Urinary bladder (tissue), 4 donors: ENCODE data around the gene SCAF1. TPM values are rescaled to one million over a fixed set of nuclear protein-coding genes. Genes with fewer than 3 reads are reported as not detected.

Experiments used
- DNase-seq: peaks from one replicate; pipeline ENCODE4 v3.0.0-alpha.2; 2015; ENCODE audit errors: extremely low spot score
- H3K27ac ChIP-seq: one replicate; pipeline ENCODE4 v1.5.1; 2013; ENCODE audit warnings: low read depth, mild to moderate bottlenecking, moderate library complexity
- H3K36me3 ChIP-seq: one replicate; pipeline ENCODE4 v1.6.1; 2013; ENCODE audit warnings: mild to moderate bottlenecking, moderate library complexity; ENCODE audit not compliant: insufficient read depth
- H3K4me1 ChIP-seq: one replicate; pipeline ENCODE4 v1.6.1; 2013; ENCODE audit warnings: mild to moderate bottlenecking, moderate library complexity; ENCODE audit not compliant: insufficient read depth
- H3K4me3 ChIP-seq: one replicate; pipeline ENCODE4 v1.5.1; 2013; ENCODE audit warnings: low read depth, low read length
- WGBS: extraction: QIAGEN DNeasy Blood & Tissue Kit; methylation state at CpG from one replicate; pipeline ENCODE4 v1.1.7; 2013; 5-methylcytosine and 5-hydroxymethylcytosine counted together
- polyA plus RNA-seq: library from polyadenylated mRNA; stranded (reverse); fragments of 200-250 nt; gene quantifications from one replicate; pipeline ENCODE4 v1.2.3, GENCODE V29; 2013
- total RNA-seq: library from RNA; depleted of rRNA; stranded (reverse); fragments of >200 nt; gene quantifications from one replicate; pipeline ENCODE4 v1.2.3, GENCODE V29; 2014
- donor health status: healthy with polysubstance abuse.
- donor health status: healthy.

The SCAF1 gene
- total and polyA plus RNA-seq, 2 donors = 8.3 to 42.3 TPM

GRCh38 chr19:49676784-49677230 is 34.8 kb downstream of the SCAF1 start:
- under 1% methylated on average over 34 of the region's 34 CpGs for WGBS
- Histone ChIP-seq H3K36me3 (no peaks in the 10 kb centered on the region), H3K4me3 (peak overlapping the region; percentile 94), H3K27ac (peak overlapping the region; percentile 83), H3K4me1 (no peaks in the 10 kb centered on the region)
- peak; percentile 100 for DNase-seq

- peak within 1 kb of the TSS; percentile 83 for H3K27ac ChIP-seq
- H3K4me3 ChIP-seq = peak within 1 kb of the TSS; percentile 94
- no peaks in the 10 kb centered on the region for H3K4me1 ChIP-seq
- no peaks in the 10 kb centered on the region for H3K36me3 ChIP-seq
- no peak for DNase-seq
- under 1% methylated on average over 57 of the region's 57 CpGs for WGBS
These were observed 35.4 kb downstream of the SCAF1 start, which contains the start of gene PRMT1 for GRCh38 chr19:49677231-49677900. Gene PRMT1 (plus strand): TSS chr19:49677271. CDS start chr19:49677281, 10 bp downstream.

DNA sequence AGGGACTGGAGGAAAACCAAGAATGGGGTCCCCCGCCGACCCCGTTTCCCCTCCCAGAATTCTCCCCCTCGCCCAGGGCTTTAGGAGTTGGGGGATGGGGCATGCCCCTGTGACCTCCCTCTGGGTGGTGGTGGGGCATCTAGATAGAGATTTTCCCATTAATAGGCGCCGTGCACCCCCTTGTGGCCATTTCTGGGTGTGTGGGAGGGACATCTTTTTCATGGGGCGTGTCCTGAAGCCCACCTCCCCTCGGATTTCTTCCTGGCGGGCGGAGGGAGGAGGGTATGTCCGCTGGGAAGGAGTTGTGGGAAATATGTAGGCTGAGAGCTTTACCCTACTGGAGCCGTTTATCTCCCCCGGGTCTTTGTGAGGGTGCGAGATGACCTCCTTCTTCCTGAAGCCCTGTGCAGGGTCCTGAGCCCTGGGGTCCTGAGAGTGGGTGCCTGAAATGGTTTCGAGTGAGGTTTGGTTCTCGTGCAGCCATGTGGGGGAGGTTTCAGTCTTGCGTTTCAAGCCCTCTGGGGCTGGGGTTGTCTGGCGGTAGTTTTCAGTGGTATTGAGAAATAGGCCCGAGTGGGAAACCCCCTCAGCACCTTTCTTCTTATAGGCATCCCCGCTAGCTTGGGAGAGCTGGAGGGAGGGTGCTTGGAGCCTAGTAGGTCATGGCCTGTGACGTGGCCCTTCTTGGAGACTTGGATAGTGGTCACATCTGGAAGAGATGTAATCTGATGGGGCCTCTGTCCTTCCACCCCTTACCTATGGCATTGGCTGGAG is 36.1 kb downstream of the SCAF1 start:
- WGBS = 4% methylated on average over 21 of the region's 21 CpGs
- Histone ChIP-seq H3K4me1 (no peaks in the 10 kb centered on the region), H3K4me3 (peak overlapping the region; percentile 94), H3K36me3 (no peaks in the 10 kb centered on the region), H3K27ac (peak overlapping the region; percentile 83)
- DNase-seq = peak; percentile 65

DNA sequence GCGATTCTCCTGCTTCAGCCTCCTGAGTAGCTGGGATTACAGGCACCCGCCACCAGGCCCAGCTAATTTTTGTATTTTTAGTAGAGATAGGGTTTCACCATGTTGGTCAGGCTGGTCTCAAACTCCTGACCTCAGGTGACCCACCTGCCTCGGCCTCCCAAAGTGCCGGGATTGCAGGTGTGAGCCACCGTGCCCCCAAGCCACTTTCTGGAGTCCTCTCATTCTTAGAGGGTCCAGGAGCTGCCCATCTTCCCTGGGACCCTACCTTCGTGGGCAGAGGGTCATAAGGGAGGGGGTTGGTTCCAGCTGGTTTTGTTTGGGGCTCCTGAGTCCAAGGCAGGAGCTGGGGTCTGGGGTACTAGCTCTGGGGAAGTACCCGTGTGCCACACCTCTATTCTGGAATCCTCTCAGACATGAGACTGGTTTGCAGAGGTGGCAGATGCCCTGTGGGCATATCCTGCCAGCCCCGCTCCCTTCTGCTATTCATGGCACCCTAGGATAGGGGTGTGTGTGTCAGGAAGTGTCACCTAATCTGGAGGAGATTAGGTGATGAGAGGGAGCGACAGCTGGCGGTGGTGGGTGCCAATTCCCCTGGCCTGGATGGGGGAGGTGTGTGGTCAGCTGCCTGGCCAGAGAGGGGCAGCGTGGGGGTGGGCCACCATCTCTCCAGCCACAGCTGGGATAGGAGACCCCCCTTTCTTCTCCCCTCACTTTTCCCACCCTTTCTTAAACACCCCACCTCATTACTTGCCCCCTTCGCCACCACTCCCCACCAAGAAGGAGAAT is 37.2 kb downstream of the SCAF1 start:
- no peaks in the 10 kb centered on the region for H3K4me1 ChIP-seq
- DNase-seq = no peak
- no peak overlapping the region for H3K27ac ChIP-seq
- 63% methylated on average over 12 of the region's 12 CpGs for WGBS
- no peaks in the 10 kb centered on the region for H3K36me3 ChIP-seq
- H3K4me3 ChIP-seq = no peak overlapping the region

- Histone ChIP-seq H3K4me3 (no peak overlapping the region), H3K36me3 (peaks cover under 1% of the 10 kb centered on the region), H3K27ac (no peak overlapping the region), H3K4me1 (no peaks in the 10 kb centered on the region)
- no peak for DNase-seq
- 51% methylated on average over 10 of the region's 10 CpGs for WGBS
These were observed 37.9 kb downstream of the SCAF1 start for GRCh38 chr19:49679771-49680413.

GRCh38 chr19:49680421-49681351 is 38.7 kb downstream of the SCAF1 start:
- no peak overlapping the region for H3K4me3 ChIP-seq
- no peak overlapping the region for H3K27ac ChIP-seq
- peaks cover 3% of the 10 kb centered on the region for H3K36me3 ChIP-seq
- DNase-seq = peak; percentile 74
- no peaks in the 10 kb centered on the region for H3K4me1 ChIP-seq
- WGBS = 31% methylated on average over 40 of the region's 40 CpGs

DNA sequence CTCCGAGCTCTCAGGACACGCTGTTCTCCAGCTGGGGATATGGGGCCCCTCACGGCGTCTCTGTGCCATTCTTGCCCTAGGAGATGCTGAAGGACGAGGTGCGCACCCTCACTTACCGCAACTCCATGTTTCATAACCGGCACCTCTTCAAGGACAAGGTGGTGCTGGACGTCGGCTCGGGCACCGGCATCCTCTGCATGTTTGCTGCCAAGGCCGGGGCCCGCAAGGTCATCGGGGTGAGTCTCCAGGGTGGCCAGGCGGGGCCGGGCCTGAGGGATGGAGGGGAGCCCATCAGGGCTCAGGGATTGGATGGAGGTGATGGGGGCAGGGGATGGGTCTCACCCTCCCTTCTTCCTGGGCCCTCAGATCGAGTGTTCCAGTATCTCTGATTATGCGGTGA is 39.8 kb downstream of the SCAF1 start:
- Histone ChIP-seq H3K36me3 (peaks cover 3% of the 10 kb centered on the region), H3K27ac (no peak overlapping the region), H3K4me3 (no peak overlapping the region), H3K4me1 (no peaks in the 10 kb centered on the region)
- DNase-seq = no peak
- 92% methylated on average over 19 of the region's 19 CpGs for WGBS

GRCh38 chr19:49682274-49682673 is 40.3 kb downstream of the SCAF1 start:
- WGBS = 84% methylated on average over 8 of the region's 8 CpGs
- Histone ChIP-seq H3K36me3 (peaks cover 3% of the 10 kb centered on the region), H3K4me3 (no peak overlapping the region), H3K27ac (no peak overlapping the region), H3K4me1 (no peaks in the 10 kb centered on the region)
- DNase-seq = no peak

GRCh38 chr19:49683814-49684250 is 41.8 kb downstream of the SCAF1 start:
- Histone ChIP-seq H3K27ac (no peak overlapping the region), H3K4me1 (no peaks in the 10 kb centered on the region), H3K36me3 (peaks cover 3% of the 10 kb centered on the region), H3K4me3 (no peak overlapping the region)
- 93% methylated on average over 18 of the region's 18 CpGs for WGBS
- no peak for DNase-seq

DNA sequence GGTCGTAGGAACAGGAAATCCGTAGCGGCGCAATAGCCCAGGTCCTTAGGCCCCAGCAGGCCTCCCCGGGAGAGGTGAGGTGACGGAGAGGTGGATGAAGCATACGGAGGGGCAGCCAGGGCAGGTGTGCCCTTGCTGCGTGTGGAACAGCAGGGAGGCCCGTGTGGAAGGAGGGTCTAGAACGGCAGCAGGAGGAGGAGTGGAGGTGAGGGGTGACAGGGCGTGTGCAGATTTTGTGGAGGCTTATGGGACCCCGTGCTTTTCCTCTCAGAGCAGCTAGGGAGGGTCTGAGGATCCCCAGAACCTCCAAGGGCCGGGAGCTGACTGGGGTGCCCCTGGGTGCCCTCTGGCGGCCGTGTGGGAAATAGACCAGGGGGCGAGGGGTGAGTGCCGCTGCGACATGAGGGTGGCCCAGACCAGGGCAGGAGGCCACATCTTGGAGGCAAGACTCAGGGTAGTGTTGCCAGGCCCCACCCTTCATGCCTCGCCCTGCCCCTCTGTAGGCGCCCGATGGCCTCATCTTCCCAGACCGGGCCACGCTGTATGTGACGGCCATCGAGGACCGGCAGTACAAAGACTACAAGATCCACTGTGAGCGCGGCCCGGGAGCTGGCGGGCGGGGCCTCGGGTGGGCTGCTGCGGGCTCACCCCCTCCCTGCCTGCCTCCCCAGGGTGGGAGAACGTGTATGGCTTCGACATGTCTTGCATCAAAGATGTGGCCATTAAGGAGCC is 42.4 kb downstream of the SCAF1 start:
- WGBS = 81% methylated on average over 35 of the region's 35 CpGs
- H3K36me3 ChIP-seq = peaks cover 3% of the 10 kb centered on the region
- no peak for DNase-seq
- no peak overlapping the region for H3K27ac ChIP-seq
- H3K4me1 ChIP-seq = no peaks in the 10 kb centered on the region
- H3K4me3 ChIP-seq = no peak overlapping the region

DNA sequence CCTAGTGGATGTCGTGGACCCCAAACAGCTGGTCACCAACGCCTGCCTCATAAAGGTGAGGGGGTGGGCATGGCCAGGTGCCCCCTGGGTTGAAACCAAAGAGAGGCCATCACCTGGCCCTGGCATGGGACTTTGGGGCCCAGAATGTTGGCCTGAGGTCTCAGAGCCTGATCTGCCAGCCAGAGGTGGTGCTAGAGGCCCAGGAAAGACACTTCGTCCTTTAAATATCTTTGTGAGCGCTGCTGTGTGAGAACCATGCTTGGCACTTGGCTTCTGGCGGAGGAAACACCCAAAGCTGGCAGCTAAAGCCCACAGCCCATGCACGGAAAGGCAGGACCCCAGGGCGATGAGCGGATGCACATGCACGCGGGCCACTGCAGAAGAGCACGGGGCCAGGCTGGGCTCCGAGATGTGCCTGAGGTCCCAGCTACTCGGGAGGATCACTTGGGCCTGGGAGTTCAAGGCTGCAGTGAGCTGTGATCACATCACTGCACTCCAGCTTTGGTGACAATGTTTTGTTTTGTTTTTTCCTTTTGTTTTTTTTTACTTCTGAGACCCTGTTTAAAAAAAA is 43.1 kb downstream of the SCAF1 start:
- peaks cover 3% of the 10 kb centered on the region for H3K36me3 ChIP-seq
- no peak for DNase-seq
- H3K4me3 ChIP-seq = no peak overlapping the region
- no peak overlapping the region for H3K27ac ChIP-seq
- 81% methylated on average over 13 of the region's 13 CpGs for WGBS
- no peaks in the 10 kb centered on the region for H3K4me1 ChIP-seq
